Omental fat pad (tissue), 4 donors: ENCODE data around the gene KRT86. TPM values are rescaled to one million over a fixed set of nuclear protein-coding genes. Genes with fewer than 3 reads are reported as not detected.

ENCODE experiments used
- ATAC-seq: fragments of 150-250 bp; one replicate; pipeline ENCODE4 v1.9.1; 2016; ENCODE audit warnings: mild to moderate bottlenecking, moderate library complexity; ENCODE audit not compliant: low FRiP score
- DNase-seq: peaks from one replicate; pipeline ENCODE4 v3.0.0-alpha.2; 2019; ENCODE audit warnings: low spot score
- total RNA-seq, 4 donors: library from RNA; depleted of rRNA; stranded (reverse); fragments of >200 nt; gene quantifications; one replicate each; pipeline ENCODE4 v1.1.0, GENCODE V29; 2016
- TF ChIP-seq, protein P1 (sequence below), 3 donors: fragments of 450-650 bp; IDR thresholded peaks; one replicate each; pipeline ENCODE4 v1.5.1; 2016 to 2017; ENCODE audit warnings: antibody characterized with exemption in 3 of 3, mild to moderate bottlenecking in 3 of 3, moderate library complexity in 2 of 3

The KRT86 gene
- total RNA-seq, 4 donors from 2014 or later, result 0.37 TPM; not detected in 3

GRCh38 chr12:52245259-52245961, 29.0 kb upstream of the KRT86 start:
- ATAC-seq (no peak), DNase-seq (no peak)
- TF ChIP-seq, protein P1, sequence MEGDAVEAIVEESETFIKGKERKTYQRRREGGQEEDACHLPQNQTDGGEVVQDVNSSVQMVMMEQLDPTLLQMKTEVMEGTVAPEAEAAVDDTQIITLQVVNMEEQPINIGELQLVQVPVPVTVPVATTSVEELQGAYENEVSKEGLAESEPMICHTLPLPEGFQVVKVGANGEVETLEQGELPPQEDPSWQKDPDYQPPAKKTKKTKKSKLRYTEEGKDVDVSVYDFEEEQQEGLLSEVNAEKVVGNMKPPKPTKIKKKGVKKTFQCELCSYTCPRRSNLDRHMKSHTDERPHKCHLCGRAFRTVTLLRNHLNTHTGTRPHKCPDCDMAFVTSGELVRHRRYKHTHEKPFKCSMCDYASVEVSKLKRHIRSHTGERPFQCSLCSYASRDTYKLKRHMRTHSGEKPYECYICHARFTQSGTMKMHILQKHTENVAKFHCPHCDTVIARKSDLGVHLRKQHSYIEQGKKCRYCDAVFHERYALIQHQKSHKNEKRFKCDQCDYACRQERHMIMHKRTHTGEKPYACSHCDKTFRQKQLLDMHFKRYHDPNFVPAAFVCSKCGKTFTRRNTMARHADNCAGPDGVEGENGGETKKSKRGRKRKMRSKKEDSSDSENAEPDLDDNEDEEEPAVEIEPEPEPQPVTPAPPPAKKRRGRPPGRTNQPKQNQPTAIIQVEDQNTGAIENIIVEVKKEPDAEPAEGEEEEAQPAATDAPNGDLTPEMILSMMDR (IDR thresholded peaks at IDR 0.05), result no peak

DNA sequence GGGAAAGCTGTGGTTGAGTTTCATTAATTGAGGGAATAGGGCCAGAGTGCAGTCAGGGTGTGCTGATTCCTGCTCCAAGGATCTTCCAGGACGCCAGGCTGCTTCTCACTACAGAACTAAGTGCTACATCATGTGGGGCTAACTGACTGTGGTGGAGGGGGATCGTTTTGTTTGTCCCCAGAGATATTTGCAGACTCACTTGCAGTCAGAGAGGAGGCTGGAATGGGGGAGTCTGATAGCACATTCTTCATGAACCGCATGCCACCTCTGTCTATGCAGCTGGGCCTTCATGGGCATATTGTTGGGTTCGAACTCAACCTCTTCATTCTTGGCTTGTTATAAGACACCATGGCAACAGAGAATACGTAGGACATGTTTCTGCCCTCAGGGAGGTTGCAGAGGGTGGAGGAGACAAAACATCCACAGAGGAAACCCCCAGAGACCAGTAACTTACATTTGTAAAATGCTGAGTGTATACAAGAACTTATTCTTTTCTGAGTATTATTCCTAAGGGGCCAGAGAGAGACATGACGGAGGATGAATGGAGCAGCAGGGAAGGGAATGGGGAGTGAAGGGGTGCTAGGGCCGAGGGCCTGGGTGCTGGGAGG, 28.4 kb upstream of the KRT86 start:
- TF ChIP-seq, protein P1 (IDR thresholded peaks at IDR 0.05), result no peak
- ATAC-seq (no peak), DNase-seq (no peak)

GRCh38 chr12:52246720-52247621, 27.5 kb upstream of the KRT86 start:
- ATAC-seq, result no peak
- no peak for DNase-seq
- TF ChIP-seq, protein P1 (IDR thresholded peaks at IDR 0.05), result no peak

DNA sequence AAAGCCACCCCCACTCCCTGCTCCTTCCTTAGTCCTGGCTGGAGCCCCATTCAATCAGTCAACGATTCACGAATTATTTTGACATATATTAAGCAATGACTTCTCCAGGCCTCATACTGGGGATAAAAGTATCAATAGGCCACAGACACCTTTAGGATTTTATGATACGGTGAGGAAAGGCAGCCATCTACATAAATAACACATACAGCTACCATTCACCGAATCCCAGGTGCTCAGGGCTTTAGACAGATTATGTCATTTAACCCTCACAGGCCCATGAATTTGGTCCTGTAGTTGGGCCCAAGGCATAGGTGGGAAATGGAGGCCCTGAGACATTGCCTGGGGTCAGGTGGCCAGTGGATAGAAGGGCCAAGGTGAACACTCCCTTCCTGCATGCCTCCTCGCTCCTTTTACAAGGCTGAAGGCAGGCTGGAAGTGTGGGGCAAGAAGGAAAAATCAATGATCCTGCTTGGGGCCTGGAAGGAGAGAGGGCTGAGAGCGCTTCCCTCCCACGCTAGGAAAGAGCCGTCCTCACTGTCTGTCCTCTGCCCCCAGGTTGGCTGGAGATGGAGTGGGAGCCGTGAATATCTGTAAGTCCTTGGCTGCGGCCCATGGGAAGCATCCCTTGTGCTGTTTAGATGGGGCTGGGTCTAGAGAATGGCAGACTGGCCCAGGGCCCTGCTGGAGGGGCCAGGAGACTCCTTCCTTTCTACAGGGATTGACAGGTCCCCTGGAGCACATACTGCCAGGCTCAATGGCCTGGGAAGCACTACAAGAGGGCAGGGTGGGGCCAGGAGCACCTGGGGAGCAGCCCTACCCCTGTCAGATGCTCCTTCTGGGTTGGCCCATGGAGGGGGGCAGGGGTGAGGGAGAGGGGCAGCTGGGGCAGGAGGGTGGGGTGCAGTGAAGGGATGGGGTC, 26.6 kb upstream of the KRT86 start:
- TF ChIP-seq, protein P1 (IDR thresholded peaks at IDR 0.05), result no peak
- ATAC-seq (no peak), DNase-seq (no peak)

- ATAC-seq (peak; percentile 27), DNase-seq (no peak)
- TF ChIP-seq, protein P1 (IDR thresholded peaks at IDR 0.05), result no peak
Observed at GRCh38 chr12:52248541-52249461, 25.6 kb upstream of the KRT86 start.
